ENCODE data around the gene MATN1.

- TF ChIP-seq CTCF (IDR thresholded peaks at IDR 0.05) (no peak), POLR2AphosphoS5 (IDR thresholded peaks at IDR 0.05) (no peak), EP300 (IDR thresholded peaks at IDR 0.05) (no peak), POLR2A (IDR thresholded peaks at IDR 0.05) (no peak)
These were observed 19.7 kb upstream of the MATN1 start for GRCh38 chr1:30742963-30743559.

Data from suprapubic skin (tissue), 4 donors.